ENCODE results near the gene KDM4C.

KDM4C gene

GRCh38 chr9:6838158-6838557 lies 80.4 kb downstream of the KDM4C start:
- no peak for TF ChIP-seq CTCF (IDR thresholded peaks at IDR 0.05)
- no peak for DNase-seq (ENCODE audit: low spot score)
- Histone ChIP-seq H3K27ac (no peak overlapping the region), H3K4me3 (no peak overlapping the region)

GRCh38 chr9:6842584-6842947 lies 84.8 kb downstream of the KDM4C start:
- DNase-seq (ENCODE audit: low spot score), result no peak
- no peak overlapping the region for H3K27ac ChIP-seq
- no peak for TF ChIP-seq CTCF (IDR thresholded peaks at IDR 0.05)
- H3K4me3 ChIP-seq, result no peak overlapping the region

- no peak for DNase-seq (ENCODE audit: low spot score)
- Histone ChIP-seq H3K27ac (no peak overlapping the region), H3K4me3 (no peak overlapping the region)
- TF ChIP-seq CTCF (IDR thresholded peaks at IDR 0.05), result no peak
Measured at GRCh38 chr9:6843742-6844141, 86.0 kb downstream of the KDM4C start.

GRCh38 chr9:6844267-6844666 lies 86.5 kb downstream of the KDM4C start:
- DNase-seq (ENCODE audit: low spot score), result no peak

GRCh38 chr9:6845128-6845826 lies 87.5 kb downstream of the KDM4C start:
- Histone ChIP-seq H3K27ac (no peak overlapping the region), H3K4me3 (no peak overlapping the region)
- TF ChIP-seq CTCF (IDR thresholded peaks at IDR 0.05), result no peak
- DNase-seq (ENCODE audit: low spot score), result no peak

More at GRCh38 chr9:6844267-6844666, 86.5 kb downstream of the KDM4C start:
- no peak overlapping the region for H3K4me3 ChIP-seq
- no peak overlapping the region for H3K27ac ChIP-seq
- no peak for TF ChIP-seq CTCF (IDR thresholded peaks at IDR 0.05)

GRCh38 chr9:6845880-6846279 lies 88.1 kb downstream of the KDM4C start:
- DNase-seq (ENCODE audit: low spot score), result no peak
- Histone ChIP-seq H3K4me3 (no peak overlapping the region), H3K27ac (no peak overlapping the region)
- TF ChIP-seq CTCF (IDR thresholded peaks at IDR 0.05), result no peak

GRCh38 chr9:6852243-6852963 lies 94.6 kb downstream of the KDM4C start:
- DNase-seq (ENCODE audit: low spot score), result no peak
- no peak for TF ChIP-seq CTCF (IDR thresholded peaks at IDR 0.05)
- Histone ChIP-seq H3K27ac (no peak overlapping the region), H3K4me3 (no peak overlapping the region)

All from coronary artery (tissue), 2 donors.